ENCODE data around the gene IGF2BP1.
"Not testable (repeated sequence)": the region's sequence is repeated elsewhere in the genome, so short reads cannot be mapped to it uniquely, and the experiment has no call there.

Gene IGF2BP1

GRCh38 chr17:49079840-49080663 is 82.9 kb downstream of the IGF2BP1 start:
- Histone ChIP-seq H4K20me1 (ENCODE audit: insufficient read depth, low read length) (no peaks in the 10 kb centered on the region), H3K79me2 (ENCODE audit: low read length) (no peaks in the 10 kb centered on the region), H3K4me3 (ENCODE audit: low read length) (no peak overlapping the region), H3K9ac (ENCODE audit: low read length) (no peak overlapping the region), H3K9me3 (replicated peaks; ENCODE audit: insufficient read depth, low read length) (no peaks in the 10 kb centered on the region), H3K27ac (ENCODE audit: low read length) (no peak overlapping the region), H3K4me1 (ENCODE audit: low read length) (no peaks in the 10 kb centered on the region), H3K9me2 (replicated peaks; ENCODE audit: insufficient read depth, low read length) (no peaks in the 10 kb centered on the region), H2AFZ (ENCODE audit: low read length) (no peak overlapping the region), H3F3A (ENCODE audit: insufficient read depth, low read length) (no peaks in the 10 kb centered on the region), H3K36me3 (replicated peaks; ENCODE audit: insufficient read depth, low read length) (no peaks in the 10 kb centered on the region), H3K4me2 (ENCODE audit: low read depth, low read length) (no peak overlapping the region), H3K27me3 (replicated peaks; ENCODE audit: insufficient read depth, low read length) (peaks cover 18% of the 10 kb centered on the region)
- TF ChIP-seq CTCF (IDR thresholded peaks at IDR 0.05; ENCODE audit: low read length) (no peak), EZH2phosphoT487 (IDR thresholded peaks at IDR 0.05; ENCODE audit: low read length) (no peak), EZH2 (optimal IDR thresholded peaks at IDR 0.05; ENCODE audit: low read depth, low read length) (no peak)
- DNase-seq: no peak

- H2AFZ ChIP-seq (ENCODE audit: low read length): no peak overlapping the region
- H3K9me3 ChIP-seq (replicated peaks; ENCODE audit: insufficient read depth, low read length): no peaks in the 10 kb centered on the region
- no peaks in the 10 kb centered on the region for H3K4me1 ChIP-seq (ENCODE audit: low read length)
- no peak overlapping the region for H3K4me2 ChIP-seq (ENCODE audit: low read depth, low read length)
- peaks cover 17% of the 10 kb centered on the region for H3K27me3 ChIP-seq (replicated peaks; ENCODE audit: insufficient read depth, low read length)
- no peak overlapping the region for H3K4me3 ChIP-seq (ENCODE audit: low read length)
- no peak for TF ChIP-seq EZH2 (optimal IDR thresholded peaks at IDR 0.05; ENCODE audit: low read depth, low read length)
- TF ChIP-seq EZH2phosphoT487 (IDR thresholded peaks at IDR 0.05; ENCODE audit: low read length): no peak
- TF ChIP-seq CTCF (IDR thresholded peaks at IDR 0.05; ENCODE audit: low read length): no peak
- H3K79me2 ChIP-seq (ENCODE audit: low read length): no peaks in the 10 kb centered on the region
- no peak overlapping the region for H3K9ac ChIP-seq (ENCODE audit: low read length)
- H3K36me3 ChIP-seq (replicated peaks; ENCODE audit: insufficient read depth, low read length): no peaks in the 10 kb centered on the region
- no peak overlapping the region for H3K27ac ChIP-seq (ENCODE audit: low read length)
- H3F3A ChIP-seq (ENCODE audit: insufficient read depth, low read length): no peaks in the 10 kb centered on the region
- no peaks in the 10 kb centered on the region for H4K20me1 ChIP-seq (ENCODE audit: insufficient read depth, low read length)
- DNase-seq: no peak
- H3K9me2 ChIP-seq (replicated peaks; ENCODE audit: insufficient read depth, low read length): no peaks in the 10 kb centered on the region
These were observed 85.0 kb downstream of the IGF2BP1 start for GRCh38 chr17:49082231-49082630.

- H3K9me2 ChIP-seq (replicated peaks; ENCODE audit: insufficient read depth, low read length); H3K4me1 ChIP-seq (ENCODE audit: low read length); H3K27ac ChIP-seq (ENCODE audit: low read length); H3K4me3 ChIP-seq (ENCODE audit: low read length); H3K79me2 ChIP-seq (ENCODE audit: low read length); H3K9ac ChIP-seq (ENCODE audit: low read length); H2AFZ ChIP-seq (ENCODE audit: low read length); H3K9me3 ChIP-seq (replicated peaks; ENCODE audit: insufficient read depth, low read length); DNase-seq; H3K36me3 ChIP-seq (replicated peaks; ENCODE audit: insufficient read depth, low read length); H3K4me2 ChIP-seq (ENCODE audit: low read depth, low read length); H4K20me1 ChIP-seq (ENCODE audit: insufficient read depth, low read length); H3F3A ChIP-seq (ENCODE audit: insufficient read depth, low read length): not testable (repeated sequence)
- H3K27me3 ChIP-seq (replicated peaks; ENCODE audit: insufficient read depth, low read length): 0 out of 2 replicates have a peak, but pooled peaks cover 10% of the 10 kb centered on the region
These were observed 87.9 kb downstream of the IGF2BP1 start for GRCh38 chr17:49085046-49085445.
